HTERT RPE-1 (cell line): ENCODE measurements around the gene C2.
"Not testable (repeated sequence)": the region's sequence is repeated elsewhere in the genome, so short reads cannot be mapped to it uniquely, and the experiment has no call there.

Experiments
- in situ Hi-C: fragments of 300-500 bp; cut with MboI; formaldehyde crosslinking; loops from 4 replicates; pipeline ENCODE4 v1.14.3; 2020; ENCODE audit warnings: low sequenced_read_pairs

The C2 gene

DNA sequence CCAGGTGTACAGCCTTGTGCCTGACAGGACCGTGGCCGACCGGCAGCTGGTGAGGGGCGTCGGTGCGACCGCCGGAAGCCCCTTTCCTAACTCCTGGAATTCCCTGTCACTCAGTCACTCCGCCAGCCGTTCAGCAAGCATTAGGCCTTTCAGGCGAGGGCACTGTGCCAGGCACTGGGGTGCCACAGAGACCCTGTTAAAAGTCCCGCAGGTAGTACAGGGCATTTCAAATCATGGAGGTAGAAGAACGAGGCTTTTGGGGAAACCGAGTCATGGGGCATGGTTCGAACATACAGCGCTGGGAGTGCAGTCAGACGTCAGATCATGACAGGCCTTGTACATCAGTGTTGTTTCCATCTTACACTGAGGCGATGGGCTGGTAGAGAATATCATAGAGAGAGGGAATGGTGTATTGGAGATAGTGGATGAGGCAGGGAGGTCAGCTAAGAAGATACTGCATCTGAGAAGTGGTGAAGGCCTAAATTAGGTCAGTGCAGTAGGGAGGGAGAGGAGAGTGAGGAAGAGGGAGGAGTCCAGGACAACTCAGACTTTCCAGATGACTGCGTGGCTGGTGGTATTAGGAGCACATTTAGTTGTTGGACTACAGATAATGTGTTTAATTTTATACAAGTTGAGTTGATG is 45.3 kb downstream of the C2 start:
- in situ Hi-C loops = no loop called here

DNA sequence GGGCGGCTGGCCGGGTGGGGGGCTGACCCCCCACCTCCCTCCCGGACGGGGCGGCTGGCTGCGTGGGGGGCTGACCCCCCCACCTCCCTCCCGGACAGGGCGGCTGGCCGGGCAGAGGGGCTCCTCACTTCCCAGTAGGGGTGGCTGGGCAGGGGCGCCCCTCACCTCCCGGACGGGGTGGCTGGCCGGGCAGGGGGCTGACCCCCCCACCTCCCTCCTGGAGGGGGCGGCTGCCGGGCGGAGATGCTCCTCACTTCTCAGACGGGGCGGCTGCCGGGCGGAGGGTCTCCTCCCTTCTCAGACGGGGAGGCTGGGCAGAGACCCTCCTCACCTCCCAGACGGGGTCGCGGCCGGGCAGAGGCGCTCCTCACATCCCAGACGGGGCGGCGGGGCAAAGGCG is 48.5 kb downstream of the C2 start:
- in situ Hi-C loops = not testable (repeated sequence)

DNA sequence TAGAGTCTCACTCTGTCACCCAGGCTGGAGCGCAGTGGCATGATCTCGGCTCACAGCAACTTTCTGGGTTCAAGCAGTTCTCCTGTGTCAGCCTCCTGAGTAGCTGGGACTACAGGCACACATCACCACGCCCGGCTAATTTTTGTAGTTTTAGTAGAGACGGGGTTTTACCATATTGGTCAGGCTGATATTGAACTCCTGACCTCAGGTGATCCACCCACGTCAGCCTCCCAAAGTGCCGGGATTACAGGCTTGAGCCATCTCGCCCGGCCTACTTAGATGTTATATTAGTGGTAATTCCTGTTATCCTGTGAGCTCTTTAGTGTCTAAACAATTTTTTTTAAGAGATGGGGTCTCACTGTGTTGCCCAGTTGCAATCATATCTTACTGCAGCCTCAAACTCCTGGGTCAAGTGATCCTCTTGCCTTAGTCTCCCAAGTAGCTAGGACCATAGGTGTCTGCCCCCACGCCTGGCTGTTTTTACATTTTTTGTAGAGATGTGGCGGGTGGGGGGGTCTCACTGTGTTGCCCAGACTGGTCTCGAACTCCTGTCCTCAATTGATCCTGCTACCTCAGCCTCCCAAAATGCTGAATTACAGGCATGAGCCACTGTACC is 50.4 kb downstream of the C2 start:
- in situ Hi-C loops = no loop called here

DNA sequence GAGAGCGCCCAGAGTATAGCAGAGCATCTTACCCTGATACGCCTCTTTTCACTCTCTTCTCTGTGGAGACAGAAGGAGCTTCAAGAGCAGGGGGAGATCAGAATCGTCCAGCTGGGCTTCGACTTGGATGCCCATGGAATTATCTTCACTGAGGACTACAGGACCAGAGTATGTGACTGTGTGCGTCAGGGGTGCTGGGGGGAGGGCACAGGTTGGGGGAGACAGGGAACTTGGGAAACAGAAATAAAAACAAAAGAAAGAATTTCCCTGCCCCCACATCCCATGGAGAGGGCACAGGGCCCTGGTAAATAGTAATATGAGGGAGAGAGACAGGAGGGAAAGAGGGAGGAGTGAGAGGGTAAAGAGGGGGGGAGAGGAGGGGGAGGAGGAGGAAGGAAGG is 51.3 kb downstream of the C2 start:
- in situ Hi-C loops = no loop called here

DNA sequence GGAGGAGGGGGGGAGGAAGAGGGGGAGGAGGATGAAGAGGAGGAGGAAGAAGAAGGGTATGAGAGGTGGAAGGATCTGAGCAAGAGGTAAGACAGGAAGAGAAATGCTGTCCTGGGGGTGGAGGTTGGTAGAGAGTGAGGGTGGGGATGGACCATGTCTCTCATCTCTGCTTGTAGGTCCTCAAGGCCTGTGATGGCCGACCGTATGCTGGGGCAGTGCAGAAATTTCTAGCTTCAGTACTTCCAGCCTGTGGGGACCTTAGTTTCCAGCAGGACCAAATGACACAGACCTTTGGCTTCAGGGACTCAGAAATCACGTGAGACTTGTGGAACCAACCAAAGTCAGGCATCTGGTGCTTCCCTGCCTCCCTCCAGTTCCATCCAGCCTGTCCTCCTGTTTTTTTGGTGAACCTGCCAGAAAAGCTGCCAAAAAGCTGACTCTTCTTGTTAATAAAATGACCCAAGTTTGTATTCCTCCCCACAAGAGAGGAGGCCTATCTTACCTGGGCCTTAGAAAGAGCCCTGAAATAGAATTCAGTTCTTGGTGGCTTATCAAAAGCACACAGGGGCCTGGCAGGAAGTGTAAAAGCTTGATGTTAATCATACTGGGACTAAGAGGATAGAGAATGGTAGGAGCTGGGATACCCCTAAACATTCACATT is 51.9 kb downstream of the C2 start:
- in situ Hi-C loops = no loop called here

DNA sequence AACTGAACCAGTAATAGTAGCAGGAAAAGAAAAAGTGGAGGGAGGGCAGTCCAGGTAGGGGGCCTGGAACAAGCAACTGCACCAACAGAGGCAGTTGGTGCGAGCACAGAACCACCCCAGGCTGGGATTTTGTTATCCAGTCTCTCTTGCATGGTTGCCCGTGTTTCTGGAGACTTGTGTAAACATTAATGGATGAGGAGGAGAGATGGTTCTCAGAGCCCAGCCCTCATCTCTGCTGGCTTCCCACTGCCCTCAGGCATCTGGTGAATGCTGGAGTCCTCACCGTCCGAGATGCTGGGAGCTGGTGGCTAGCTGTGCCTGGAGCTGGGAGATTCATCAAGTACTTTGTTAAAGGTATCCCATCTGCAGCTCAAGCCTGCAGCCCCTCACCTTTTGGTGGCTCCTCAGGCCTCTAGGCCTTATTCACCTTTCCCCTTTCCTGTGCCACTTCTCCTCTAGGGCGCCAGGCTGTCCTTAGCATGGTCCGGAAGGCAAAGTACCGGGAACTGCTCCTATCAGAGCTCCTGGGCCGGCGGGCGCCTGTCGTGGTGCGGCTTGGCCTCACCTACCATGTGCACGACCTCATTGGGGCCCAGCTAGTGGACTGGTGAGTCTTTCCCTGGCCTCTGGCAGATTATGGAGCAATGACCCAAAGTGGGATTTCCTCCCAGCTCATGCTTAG is 52.8 kb downstream of the C2 start:
- in situ Hi-C loops = not testable (repeated sequence)

DNA sequence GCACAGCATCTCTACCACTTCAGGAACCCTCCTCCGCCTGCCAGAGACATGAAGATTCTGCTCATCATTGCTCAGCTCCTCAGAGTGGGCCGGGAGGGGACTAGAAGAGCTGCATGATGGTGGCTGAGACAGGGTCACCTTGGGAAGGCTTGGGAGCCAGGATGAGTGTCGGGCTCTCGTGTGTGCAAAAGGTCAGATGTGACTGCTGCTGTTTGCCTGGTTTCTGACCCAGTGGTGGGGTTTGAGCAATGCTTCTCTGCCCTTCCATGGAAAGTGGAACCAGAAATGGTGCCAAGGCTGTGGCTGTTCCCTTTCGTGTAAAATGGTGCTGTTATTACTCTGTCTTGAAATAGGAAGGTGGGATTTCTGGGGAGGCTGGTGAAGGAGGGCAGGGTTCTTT is 53.5 kb downstream of the C2 start:
- in situ Hi-C loops = not testable (repeated sequence)

DNA sequence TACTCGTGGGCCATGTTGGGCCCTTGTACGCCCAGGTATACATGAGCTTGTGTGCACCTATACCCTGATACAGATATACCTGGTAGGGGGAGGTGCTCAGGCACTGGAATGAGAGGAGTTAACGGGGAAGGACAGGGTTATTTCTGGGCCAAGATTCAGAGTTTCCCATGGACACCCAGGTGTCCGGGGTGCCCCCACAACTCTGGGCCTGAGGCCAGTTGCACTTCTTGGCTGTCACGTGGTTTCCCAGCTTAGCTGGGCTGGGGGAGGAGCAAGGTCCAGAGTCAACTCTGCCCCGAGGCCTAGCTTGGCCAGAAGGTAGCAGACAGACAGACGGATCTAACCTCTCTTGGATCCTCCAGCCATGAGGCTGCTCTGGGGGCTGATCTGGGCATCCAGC is 54.2 kb downstream of the C2 start, which contains the start of gene C4A:
Gene C4A (plus strand): TSS at position 314 of the 400 bp plus-strand sequence. CDS start 51 bp downstream, at position 365.
- in situ Hi-C loops = not testable (repeated sequence)

DNA sequence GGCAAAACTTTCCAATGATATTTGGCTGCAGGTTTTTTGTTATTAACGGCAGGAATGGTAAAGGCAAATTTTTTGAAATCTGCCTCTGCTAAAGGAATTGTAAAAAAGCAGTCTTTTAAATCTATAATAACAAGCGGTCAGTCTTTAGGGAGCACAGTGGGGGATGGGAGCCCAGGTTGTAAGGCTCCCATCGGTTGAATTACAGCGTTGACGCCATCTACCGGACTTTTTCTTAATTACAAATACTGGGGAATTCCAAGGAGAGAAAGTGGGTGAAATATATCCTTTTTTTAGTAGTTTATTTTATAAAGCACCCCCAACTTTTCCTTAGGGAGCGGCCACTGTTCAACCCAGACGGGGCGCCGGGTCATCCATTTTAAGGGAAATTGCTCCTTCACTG is 61.8 kb downstream of the C2 start:
- in situ Hi-C loops = not testable (repeated sequence)

DNA sequence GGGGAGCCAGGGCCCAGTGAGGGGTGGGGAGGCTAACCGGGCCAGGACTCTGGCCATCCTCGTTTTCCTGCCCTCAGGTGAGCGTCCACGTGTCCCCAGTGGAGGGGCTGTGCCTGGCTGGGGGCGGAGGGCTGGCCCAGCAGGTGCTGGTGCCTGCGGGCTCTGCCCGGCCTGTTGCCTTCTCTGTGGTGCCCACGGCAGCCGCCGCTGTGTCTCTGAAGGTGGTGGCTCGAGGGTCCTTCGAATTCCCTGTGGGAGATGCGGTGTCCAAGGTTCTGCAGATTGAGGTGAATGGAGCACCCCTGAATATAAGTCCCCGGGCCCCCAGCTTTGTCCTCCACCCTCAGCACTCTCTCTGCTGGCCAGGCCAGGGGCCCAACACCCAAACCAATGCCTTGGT is 66.9 kb downstream of the C2 start:
- in situ Hi-C loops = not testable (repeated sequence)
